PC-9 (cell line): ENCODE data around the gene KRT39.

Source experiments
- CTCF ChIP-seq: fragments of 200-600 bp; sonication (generic); conservative IDR thresholded peaks from 2 replicates; pipeline ENCODE4 v1.6.1; 2017; ENCODE audit warnings: mixed run types, antibody characterized with exemption, mild to moderate bottlenecking, moderate library complexity
- EZH2 ChIP-seq: fragments of 200-600 bp; sonication (generic); IDR thresholded peaks from 2 replicates; pipeline ENCODE4 v1.8.0; 2017; ENCODE audit warnings: antibody characterized with exemption, low read depth

GRCh38 chr17:40997361-40997760, 30.6 kb upstream of the KRT39 start:
- TF ChIP-seq CTCF (no peak), EZH2 (no peak)
